MM.1S (cell line): Measurements from ENCODE around the gene FNTB.
"Not testable (repeated sequence)": the region's sequence is repeated elsewhere in the genome, so short reads cannot be mapped to it uniquely, and the experiment has no call there.

Experiments
- DNase-seq: peaks from one replicate; pipeline ENCODE4 v3.0.0-alpha.2; 2015
- H2AFZ ChIP-seq: fragments of 300-600 bp; sonication (generic); 2 replicates; pipeline ENCODE4 v1.6.0; 2016; ENCODE audit warnings: antibody characterized with exemption, low read length
- H3F3A ChIP-seq: fragments of 300-600 bp; sonication (generic); 2 replicates; pipeline ENCODE4 v1.6.1; 2016; ENCODE audit warnings: mild to moderate bottlenecking, antibody characterized with exemption, low read length, moderate library complexity, mixed read lengths; ENCODE audit not compliant: insufficient read depth
- H3K27ac ChIP-seq: fragments of 300-600 bp; sonication (generic); 2 replicates; pipeline ENCODE4 v1.5.1; 2016; ENCODE audit warnings: mild to moderate bottlenecking, low read length
- H3K27me3 ChIP-seq: fragments of 300-600 bp; sonication (generic); replicated peaks from 2 replicates; pipeline ENCODE4 v1.6.0; 2016; ENCODE audit warnings: low read length; ENCODE audit not compliant: insufficient read depth
- H3K36me3 ChIP-seq: fragments of 300-600 bp; sonication (generic); replicated peaks from 2 replicates; pipeline ENCODE4 v1.6.1; 2016; ENCODE audit warnings: mild to moderate bottlenecking, low read length, mixed read lengths; ENCODE audit not compliant: insufficient read depth
- H3K4me1 ChIP-seq: fragments of 300-600 bp; sonication (generic); 2 replicates; pipeline ENCODE4 v1.6.1; 2016; ENCODE audit warnings: low read length, mixed read lengths
- H3K4me2 ChIP-seq: fragments of 300-600 bp; sonication (generic); 2 replicates; pipeline ENCODE4 v1.6.0; 2016; ENCODE audit warnings: low read depth, low read length
- H3K4me3 ChIP-seq: fragments of 300-600 bp; sonication (generic); 2 replicates; pipeline ENCODE4 v1.5.1; 2016; ENCODE audit warnings: low read length, mixed read lengths
- H3K79me2 ChIP-seq: fragments of 300-600 bp; sonication (generic); 2 replicates; pipeline ENCODE4 v1.6.1; 2016; ENCODE audit warnings: mixed run types, low read length, mixed read lengths
- H3K9ac ChIP-seq: fragments of 300-600 bp; sonication (generic); 2 replicates; pipeline ENCODE4 v1.6.1; 2016; ENCODE audit warnings: low read length, mixed read lengths
- H3K9me2 ChIP-seq: fragments of 300-600 bp; sonication (generic); replicated peaks from 2 replicates; pipeline ENCODE4 v1.6.1; 2016; ENCODE audit warnings: mild to moderate bottlenecking, low read length, mixed read lengths; ENCODE audit not compliant: insufficient read depth
- H3K9me3 ChIP-seq: fragments of 300-600 bp; sonication (generic); replicated peaks from 2 replicates; pipeline ENCODE4 v1.6.1; 2016; ENCODE audit warnings: mild to moderate bottlenecking, low read length, mixed read lengths; ENCODE audit not compliant: insufficient read depth
- H4K20me1 ChIP-seq: fragments of 300-600 bp; sonication (generic); 2 replicates; pipeline ENCODE4 v1.6.1; 2016; ENCODE audit warnings: mild to moderate bottlenecking, low read length, moderate library complexity, mixed read lengths; ENCODE audit not compliant: insufficient read depth
- EZH2 ChIP-seq: fragments of 300-600 bp; sonication (generic); optimal IDR thresholded peaks from 2 replicates; pipeline ENCODE3; 2017; ENCODE audit warnings: low read depth, mild to moderate bottlenecking, antibody characterized with exemption, low read length, mixed read lengths
- EZH2phosphoT487 ChIP-seq: fragments of 300-600 bp; sonication (generic); IDR thresholded peaks from 2 replicates; pipeline ENCODE4 v1.6.1; 2018; ENCODE audit warnings: antibody characterized with exemption, low read length
- TF ChIP-seq, protein P1 (sequence below): fragments of 300-600 bp; sonication (generic); IDR thresholded peaks from 2 replicates; pipeline ENCODE4 v1.5.1; 2016; ENCODE audit warnings: antibody characterized with exemption, low read length, mixed read lengths

The FNTB gene

DNA sequence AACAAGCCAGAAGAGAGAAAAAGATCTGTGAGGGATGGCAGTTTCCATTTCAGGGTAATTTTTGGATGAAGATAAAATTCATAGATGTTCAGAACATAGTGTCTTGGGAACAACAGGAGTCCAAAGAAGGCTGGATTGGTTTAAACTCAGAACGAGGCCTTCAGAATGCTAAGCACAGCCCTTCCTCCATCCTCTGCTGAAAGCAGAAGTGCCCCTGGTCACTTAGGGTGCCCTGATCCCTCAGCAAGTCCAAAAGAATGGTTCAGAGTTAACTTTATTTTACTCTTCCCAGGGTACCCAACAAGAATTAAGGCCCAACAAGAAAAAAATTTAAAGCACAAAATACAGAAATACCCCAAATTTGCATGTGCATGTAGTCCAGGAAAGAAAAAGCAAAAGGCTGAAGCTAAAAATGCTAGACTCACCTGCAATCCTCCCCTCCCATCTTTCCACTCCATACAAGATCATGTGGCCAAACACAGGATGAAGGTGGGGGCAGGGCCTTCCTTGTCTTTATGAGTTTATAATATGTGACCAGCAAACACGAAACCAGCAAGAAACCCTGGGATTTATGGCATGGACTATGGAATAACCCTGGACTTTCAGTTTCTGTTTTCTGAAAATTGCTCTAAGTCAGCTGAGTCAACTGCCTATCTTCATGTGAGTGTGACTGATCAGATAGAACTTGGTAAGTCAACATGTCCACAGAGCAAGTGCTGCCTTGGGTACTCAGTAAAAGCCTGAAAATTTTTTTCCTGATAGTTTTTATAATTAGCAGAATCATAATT, 94.5 kb downstream of the FNTB start:
- Histone ChIP-seq H3K9me2 (no peaks in the 10 kb centered on the region), H4K20me1 (no peaks in the 10 kb centered on the region), H3K27me3 (no peaks in the 10 kb centered on the region), H3K4me3 (no peak overlapping the region), H3K9me3 (no peaks in the 10 kb centered on the region), H2AFZ (no peak overlapping the region), H3K36me3 (no peaks in the 10 kb centered on the region), H3K79me2 (peaks cover 23% of the 10 kb centered on the region; the same call in 1 of the 2 replicates), H3K9ac (no peak overlapping the region), H3F3A (no peaks in the 10 kb centered on the region), H3K4me1 (peaks cover 7% of the 10 kb centered on the region), H3K27ac (no peak overlapping the region), H3K4me2 (no peak overlapping the region)
- no peak for DNase-seq
- TF ChIP-seq EZH2phosphoT487 (no peak), EZH2 (no peak)
- TF ChIP-seq, protein P1, sequence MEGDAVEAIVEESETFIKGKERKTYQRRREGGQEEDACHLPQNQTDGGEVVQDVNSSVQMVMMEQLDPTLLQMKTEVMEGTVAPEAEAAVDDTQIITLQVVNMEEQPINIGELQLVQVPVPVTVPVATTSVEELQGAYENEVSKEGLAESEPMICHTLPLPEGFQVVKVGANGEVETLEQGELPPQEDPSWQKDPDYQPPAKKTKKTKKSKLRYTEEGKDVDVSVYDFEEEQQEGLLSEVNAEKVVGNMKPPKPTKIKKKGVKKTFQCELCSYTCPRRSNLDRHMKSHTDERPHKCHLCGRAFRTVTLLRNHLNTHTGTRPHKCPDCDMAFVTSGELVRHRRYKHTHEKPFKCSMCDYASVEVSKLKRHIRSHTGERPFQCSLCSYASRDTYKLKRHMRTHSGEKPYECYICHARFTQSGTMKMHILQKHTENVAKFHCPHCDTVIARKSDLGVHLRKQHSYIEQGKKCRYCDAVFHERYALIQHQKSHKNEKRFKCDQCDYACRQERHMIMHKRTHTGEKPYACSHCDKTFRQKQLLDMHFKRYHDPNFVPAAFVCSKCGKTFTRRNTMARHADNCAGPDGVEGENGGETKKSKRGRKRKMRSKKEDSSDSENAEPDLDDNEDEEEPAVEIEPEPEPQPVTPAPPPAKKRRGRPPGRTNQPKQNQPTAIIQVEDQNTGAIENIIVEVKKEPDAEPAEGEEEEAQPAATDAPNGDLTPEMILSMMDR: no peak

DNA sequence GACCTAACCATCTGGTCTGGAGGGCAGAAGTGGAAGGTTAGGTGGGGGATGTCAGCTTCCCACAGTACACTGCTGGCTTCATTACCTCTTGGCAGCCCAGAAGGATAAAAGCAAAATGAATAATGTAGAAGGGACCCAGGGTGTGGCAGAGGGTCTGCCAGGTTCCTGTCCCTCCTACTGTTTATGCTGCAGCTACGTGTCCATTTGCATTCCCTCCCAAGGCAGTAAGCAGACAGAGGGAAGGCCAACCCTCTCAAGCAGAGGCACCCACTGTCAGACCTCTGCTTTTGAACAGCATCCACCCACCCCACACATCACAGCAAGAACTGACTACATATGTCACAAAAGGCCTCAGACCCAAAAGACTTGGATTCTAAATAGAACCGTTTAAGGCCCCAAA, 96.2 kb downstream of the FNTB start:
- Histone ChIP-seq H3K4me2 (no peak overlapping the region), H3K9me2 (no peaks in the 10 kb centered on the region), H2AFZ (no peak overlapping the region), H3K36me3 (no peaks in the 10 kb centered on the region), H3F3A (no peaks in the 10 kb centered on the region), H3K9me3 (no peaks in the 10 kb centered on the region), H3K27me3 (no peaks in the 10 kb centered on the region), H4K20me1 (no peaks in the 10 kb centered on the region), H3K9ac (no peak overlapping the region), H3K4me3 (no peak overlapping the region), H3K4me1 (peaks cover 7% of the 10 kb centered on the region), H3K27ac (no peak overlapping the region), H3K79me2 (peaks cover 23% of the 10 kb centered on the region; the same call in 1 of the 2 replicates)
- TF ChIP-seq, protein P1: no peak
- DNase-seq: no peak

DNA sequence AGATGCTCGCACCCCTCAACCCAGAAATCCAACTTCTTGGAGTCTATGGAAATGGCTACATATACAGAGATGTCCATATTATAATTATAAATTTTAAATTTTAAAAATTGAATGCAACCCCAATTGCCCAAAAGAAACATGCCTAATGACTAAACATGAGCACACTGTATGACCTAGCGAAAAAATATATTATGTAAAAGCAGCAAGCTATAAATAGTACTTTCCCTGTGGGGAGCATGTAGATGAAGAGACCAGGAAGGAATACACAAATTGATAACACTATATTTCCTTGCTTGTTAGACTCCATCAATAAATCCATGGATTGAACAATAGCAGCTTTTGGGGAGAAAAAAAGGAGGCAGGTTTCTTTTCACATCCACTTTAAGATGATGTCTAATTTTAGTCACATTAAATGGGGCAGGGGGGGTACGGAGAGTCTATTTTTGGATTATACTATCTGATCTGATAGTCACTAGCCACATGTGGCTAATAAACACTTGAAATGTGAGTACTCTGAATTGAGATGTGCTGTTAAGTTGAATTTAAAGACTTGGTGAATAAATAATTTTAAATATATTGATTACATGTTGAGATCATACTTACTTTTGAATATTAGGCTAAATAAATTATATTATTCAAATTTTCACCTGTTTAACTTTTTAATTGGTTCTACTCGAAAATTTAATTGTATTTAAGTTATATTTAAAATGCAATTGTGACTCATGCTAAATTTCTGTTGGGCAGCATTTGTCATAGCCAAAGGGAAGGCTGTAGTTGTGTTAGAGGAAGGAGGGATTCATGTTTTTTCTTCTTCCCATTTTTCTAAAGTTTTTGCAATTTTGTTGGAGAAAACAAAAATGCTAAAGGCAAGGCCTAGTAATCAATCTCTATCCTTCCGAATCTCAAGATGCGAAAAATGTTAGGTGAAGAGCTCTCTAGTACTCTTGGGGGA, 98.1 kb downstream of the FNTB start:
- Histone ChIP-seq H3K9me2 (no peaks in the 10 kb centered on the region), H3K27me3 (no peaks in the 10 kb centered on the region), H3K79me2 (peaks cover 23% of the 10 kb centered on the region; the same call in 1 of the 2 replicates), H3K4me2 (no peak overlapping the region), H3K4me1 (peaks cover 7% of the 10 kb centered on the region), H3K9me3 (no peaks in the 10 kb centered on the region), H3K9ac (no peak overlapping the region), H3K4me3 (no peak overlapping the region), H3K36me3 (no peaks in the 10 kb centered on the region; the same call in 1 of the 2 replicates), H3F3A (no peaks in the 10 kb centered on the region), H2AFZ (no peak overlapping the region), H4K20me1 (no peaks in the 10 kb centered on the region), H3K27ac (no peak overlapping the region)
- DNase-seq: no peak
- TF ChIP-seq, protein P1: no peak
- TF ChIP-seq EZH2phosphoT487 (no peak), EZH2 (no peak)

DNA sequence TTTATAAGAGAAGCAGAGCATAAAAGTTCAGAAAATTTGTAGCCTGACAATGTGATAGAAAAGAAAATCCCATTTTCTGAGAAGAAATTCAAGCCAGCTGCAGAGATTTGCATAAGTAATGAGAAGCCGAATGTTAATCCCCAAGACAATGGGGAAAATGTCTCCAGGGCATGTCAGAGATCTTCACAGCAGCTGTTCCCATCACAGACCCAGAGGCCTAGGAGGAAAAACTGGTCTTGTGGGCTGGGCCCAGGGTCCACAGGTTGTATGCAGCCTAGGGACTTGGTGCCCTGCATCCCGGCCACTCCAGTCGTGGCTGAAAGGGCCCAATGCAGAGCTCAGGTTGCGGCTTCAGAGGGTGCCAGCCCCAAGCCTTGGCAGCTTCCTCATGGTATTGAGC, 100.0 kb downstream of the FNTB start:
- not testable (repeated sequence) for H2AFZ ChIP-seq, H3K27me3 ChIP-seq, H3K36me3 ChIP-seq, H4K20me1 ChIP-seq, H3K9me3 ChIP-seq, H3K4me3 ChIP-seq, H3K4me2 ChIP-seq, H3K9me2 ChIP-seq, H3F3A ChIP-seq, H3K4me1 ChIP-seq, H3K9ac ChIP-seq, H3K27ac ChIP-seq, DNase-seq
- peaks cover 14% of the 10 kb centered on the region; the same call in 1 of the 2 replicates for H3K79me2 ChIP-seq

DNA sequence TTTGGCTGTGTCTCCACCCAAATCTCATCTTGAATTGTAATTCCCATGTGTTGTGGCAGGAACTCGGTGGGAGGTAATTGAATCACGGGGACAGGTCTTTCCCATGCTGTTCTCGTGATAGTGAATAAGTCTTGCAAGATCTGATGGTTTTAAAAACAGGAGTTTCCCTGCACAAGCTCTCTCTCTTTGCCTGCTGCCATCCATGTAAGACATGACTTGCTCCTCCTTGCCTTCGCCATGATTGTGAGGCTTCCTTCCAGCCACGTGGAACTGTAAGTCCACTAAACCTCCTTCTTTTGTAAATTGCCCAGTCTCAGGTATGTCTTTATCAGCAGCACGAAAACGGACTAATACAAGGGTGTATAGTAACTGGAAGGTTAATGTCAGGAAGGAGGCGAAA, 101.1 kb downstream of the FNTB start:
- not testable (repeated sequence) for H2AFZ ChIP-seq, H4K20me1 ChIP-seq, H3F3A ChIP-seq, H3K4me3 ChIP-seq, H3K79me2 ChIP-seq, H3K27me3 ChIP-seq, H3K36me3 ChIP-seq, H3K9me2 ChIP-seq, H3K4me2 ChIP-seq, H3K9ac ChIP-seq, H3K27ac ChIP-seq, H3K9me3 ChIP-seq, DNase-seq, H3K4me1 ChIP-seq
